NCI-H526 (cell line): Measurements from ENCODE around the gene OSBP2.
"Not testable (repeated sequence)": the region's sequence is repeated elsewhere in the genome, so short reads cannot be mapped to it uniquely, and the experiment has no call there.

Source experiments
- DNase-seq, 2 experiments: peaks; one replicate each; lab custom pipeline; 2025; lab: John Stamatoyannopoulos, UW

Gene OSBP2

GRCh38 chr22:30694640-30695350 is at the start of gene OSBP2:
Gene OSBP2, plus strand, starts transcription at chr22:30694874. Its CDS starts 36 bp downstream, at chr22:30694910.
- peak in 1 of 2 experiments; percentile 64 for DNase-seq

- no peak for DNase-seq
These were observed 48.0 kb upstream of the OSBP2 start for GRCh38 chr22:30646518-30647160.

GRCh38 chr22:30647536-30647935 is 47.1 kb upstream of the OSBP2 start:
- no peak for DNase-seq

- no peak for DNase-seq
These were observed 45.8 kb upstream of the OSBP2 start for GRCh38 chr22:30648825-30649224.

- no peak for DNase-seq
These were observed 45.2 kb upstream of the OSBP2 start for GRCh38 chr22:30649430-30650007.

GRCh38 chr22:30650508-30651116 is 44.1 kb upstream of the OSBP2 start:
- no peak for DNase-seq

GRCh38 chr22:30652852-30653251 is 41.8 kb upstream of the OSBP2 start:
- DNase-seq, result no peak

GRCh38 chr22:30654361-30654760 is 40.3 kb upstream of the OSBP2 start:
- no peak for DNase-seq

- DNase-seq, result no peak
These were observed 39.1 kb upstream of the OSBP2 start for GRCh38 chr22:30655532-30655931.

GRCh38 chr22:30662040-30662439 is 32.6 kb upstream of the OSBP2 start:
- no peak for DNase-seq

- DNase-seq, result no peak
These were observed 29.9 kb upstream of the OSBP2 start for GRCh38 chr22:30664798-30665197.

GRCh38 chr22:30665266-30665665 is 29.4 kb upstream of the OSBP2 start:
- DNase-seq, result no peak

- DNase-seq, result peak in 1 of 2 experiments; percentile 16
These were observed 28.9 kb upstream of the OSBP2 start for GRCh38 chr22:30665786-30666185.

- peak in 1 of 2 experiments; percentile 32 for DNase-seq
These were observed 27.6 kb upstream of the OSBP2 start for GRCh38 chr22:30667107-30667493.

GRCh38 chr22:30667494-30668385 is 26.9 kb upstream of the OSBP2 start, which contains the start of gene DUSP18:
Gene DUSP18, minus strand, starts transcription at chr22:30667875. Its CDS starts 3,872 bp downstream, at chr22:30664003.
- peak; percentile 80 to 96 for DNase-seq

GRCh38 chr22:30668386-30668710 is 26.3 kb upstream of the OSBP2 start:
- DNase-seq, result no peak

GRCh38 chr22:30671071-30671470 is 23.6 kb upstream of the OSBP2 start:
- DNase-seq, result no peak

GRCh38 chr22:30673136-30673535 is 21.5 kb upstream of the OSBP2 start:
- DNase-seq, result no peak

GRCh38 chr22:30674482-30674881 is 20.2 kb upstream of the OSBP2 start:
- no peak for DNase-seq

GRCh38 chr22:30675436-30675835 is 19.2 kb upstream of the OSBP2 start:
- DNase-seq, result no peak

- not testable (repeated sequence) for DNase-seq
These were observed 18.1 kb upstream of the OSBP2 start for GRCh38 chr22:30676565-30676964.
